ENCODE data around the gene PALLD. TPM values are rescaled to one million over a fixed set of nuclear protein-coding genes. Genes with fewer than 3 reads are reported as not detected.

Gene PALLD
- total RNA-seq, 1 experiment from 2014 or later: 18.3 TPM

DNA sequence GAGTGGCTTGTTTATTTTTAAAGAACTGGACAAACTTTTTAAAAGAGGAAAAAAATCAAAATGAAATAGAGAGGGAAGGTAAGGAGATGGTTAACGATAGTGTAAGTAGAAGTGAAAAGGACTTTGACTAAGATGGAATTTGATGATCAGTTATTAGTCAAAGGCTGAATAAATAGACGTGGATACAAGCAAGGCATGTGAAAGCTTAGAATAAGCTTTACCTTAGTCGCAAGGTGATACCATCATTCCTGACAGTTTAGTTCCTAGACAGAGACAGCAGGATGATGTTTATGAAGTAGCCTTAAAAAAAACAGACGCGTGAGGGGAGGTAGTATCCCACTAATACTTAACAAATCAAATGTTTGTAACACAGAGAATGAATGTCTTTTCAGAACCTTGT, 97.3 kb downstream of the PALLD start:
- H4K20me1 ChIP-seq (ENCODE audit: control insufficient read depth, insufficient read depth, insufficient read length): no peaks in the 10 kb centered on the region
- H3K4ac ChIP-seq (ENCODE audit: low read depth, low read length): no peak overlapping the region
- Mint-ChIP-seq H3K27me3 (ENCODE audit: low read depth) (no peaks in the 10 kb centered on the region), H3K4me3 (no peak overlapping the region), H3K9me3 (no peaks in the 10 kb centered on the region), H3K4me1 (no peaks in the 10 kb centered on the region), H3K27ac (no peak overlapping the region), H3K36me3 (ENCODE audit: insufficient read depth in 1 of 3, low read depth in 3 of 3) (no peaks in the 10 kb centered on the region)
- H4K5ac ChIP-seq (ENCODE audit: insufficient read length, low read depth, low read length): no peak overlapping the region
- TF ChIP-seq, protein P1, sequence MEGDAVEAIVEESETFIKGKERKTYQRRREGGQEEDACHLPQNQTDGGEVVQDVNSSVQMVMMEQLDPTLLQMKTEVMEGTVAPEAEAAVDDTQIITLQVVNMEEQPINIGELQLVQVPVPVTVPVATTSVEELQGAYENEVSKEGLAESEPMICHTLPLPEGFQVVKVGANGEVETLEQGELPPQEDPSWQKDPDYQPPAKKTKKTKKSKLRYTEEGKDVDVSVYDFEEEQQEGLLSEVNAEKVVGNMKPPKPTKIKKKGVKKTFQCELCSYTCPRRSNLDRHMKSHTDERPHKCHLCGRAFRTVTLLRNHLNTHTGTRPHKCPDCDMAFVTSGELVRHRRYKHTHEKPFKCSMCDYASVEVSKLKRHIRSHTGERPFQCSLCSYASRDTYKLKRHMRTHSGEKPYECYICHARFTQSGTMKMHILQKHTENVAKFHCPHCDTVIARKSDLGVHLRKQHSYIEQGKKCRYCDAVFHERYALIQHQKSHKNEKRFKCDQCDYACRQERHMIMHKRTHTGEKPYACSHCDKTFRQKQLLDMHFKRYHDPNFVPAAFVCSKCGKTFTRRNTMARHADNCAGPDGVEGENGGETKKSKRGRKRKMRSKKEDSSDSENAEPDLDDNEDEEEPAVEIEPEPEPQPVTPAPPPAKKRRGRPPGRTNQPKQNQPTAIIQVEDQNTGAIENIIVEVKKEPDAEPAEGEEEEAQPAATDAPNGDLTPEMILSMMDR (conservative IDR thresholded peaks at IDR 0.05): no peak
- H3K79me1 ChIP-seq (ENCODE audit: insufficient read depth, low read depth, low read length, poor library complexity, severe bottlenecking): no peaks in the 10 kb centered on the region
- H3K14ac ChIP-seq (ENCODE audit: insufficient read depth, low read length): no peak overlapping the region
- H3K18ac ChIP-seq (ENCODE audit: insufficient read length, low read depth, low read length): no peak overlapping the region
- no peak overlapping the region for H2BK5ac ChIP-seq (ENCODE audit: insufficient read length, low read length)
- no peak overlapping the region for H4K91ac ChIP-seq (ENCODE audit: insufficient read length, low read depth, low read length)
- H3K9ac ChIP-seq (ENCODE audit: extremely low read depth, insufficient read length, low read length): no peak overlapping the region
- H2AK5ac ChIP-seq (ENCODE audit: insufficient read length, low read length): no peak overlapping the region
- no peaks in the 10 kb centered on the region for H3K9me3 ChIP-seq (ENCODE audit: control insufficient read depth, low read depth, low read length)
- H3K27me3 ChIP-seq (ENCODE audit: insufficient read depth, low read length): no peaks in the 10 kb centered on the region
- H2BK12ac ChIP-seq (ENCODE audit: insufficient read length, low read depth, low read length): no peak overlapping the region
- no peak for DNase-seq
- H3K4me1 ChIP-seq (ENCODE audit: insufficient read depth, low read length): no peaks in the 10 kb centered on the region
- no peaks in the 10 kb centered on the region for H3K23me2 ChIP-seq (ENCODE audit: insufficient read length, low read depth, low read length, poor library complexity, severe bottlenecking)
- H2BK15ac ChIP-seq (ENCODE audit: low read depth, low read length): no peak overlapping the region
- 100% methylated on average over 1 of the region's 5 CpGs for WGBS (ENCODE audit: extremely low coverage, insufficient read length, low lambda C conversion rate)
- H3K56ac ChIP-seq (ENCODE audit: insufficient read length, low read depth, low read length): no peak overlapping the region
- no peak overlapping the region for H2AFZ ChIP-seq (ENCODE audit: low read length)
- no peak overlapping the region for H3K27ac ChIP-seq (ENCODE audit: insufficient read length, low read depth, low read length)
- no peak overlapping the region for H3T11ph ChIP-seq (ENCODE audit: low read length)
- H4K8ac ChIP-seq (replicated peaks; ENCODE audit: insufficient read length, low read depth, low read length): no peak overlapping the region
- no peak overlapping the region for H3K4me2 ChIP-seq (ENCODE audit: insufficient read depth, insufficient read length, low read length)
- no peak overlapping the region for H2BK20ac ChIP-seq (ENCODE audit: low read depth, low read length, poor library complexity, severe bottlenecking)
- no peak overlapping the region for H2BK120ac ChIP-seq (ENCODE audit: low read depth, low read length, poor library complexity, severe bottlenecking)
- no peak overlapping the region for H3K23ac ChIP-seq (ENCODE audit: insufficient read length, low read depth, low read length)
- H3K79me2 ChIP-seq (ENCODE audit: insufficient read depth, low read length): no peaks in the 10 kb centered on the region

Measured in H9 (cell line).